Medulla oblongata (tissue), 1 donor: ENCODE measurements around the gene HKDC1.
A peak's percentile ranks its signal among the peaks of the same experiment; 100 is the strongest.
"Not testable (repeated sequence)": the region's sequence is repeated elsewhere in the genome, so short reads cannot be mapped to it uniquely, and the experiment has no call there.

Source experiments
- DNase-seq: peaks from one replicate; pipeline ENCODE4 v3.0.0-alpha.2; 2015; ENCODE audit errors: extremely low spot score

Gene HKDC1

DNA sequence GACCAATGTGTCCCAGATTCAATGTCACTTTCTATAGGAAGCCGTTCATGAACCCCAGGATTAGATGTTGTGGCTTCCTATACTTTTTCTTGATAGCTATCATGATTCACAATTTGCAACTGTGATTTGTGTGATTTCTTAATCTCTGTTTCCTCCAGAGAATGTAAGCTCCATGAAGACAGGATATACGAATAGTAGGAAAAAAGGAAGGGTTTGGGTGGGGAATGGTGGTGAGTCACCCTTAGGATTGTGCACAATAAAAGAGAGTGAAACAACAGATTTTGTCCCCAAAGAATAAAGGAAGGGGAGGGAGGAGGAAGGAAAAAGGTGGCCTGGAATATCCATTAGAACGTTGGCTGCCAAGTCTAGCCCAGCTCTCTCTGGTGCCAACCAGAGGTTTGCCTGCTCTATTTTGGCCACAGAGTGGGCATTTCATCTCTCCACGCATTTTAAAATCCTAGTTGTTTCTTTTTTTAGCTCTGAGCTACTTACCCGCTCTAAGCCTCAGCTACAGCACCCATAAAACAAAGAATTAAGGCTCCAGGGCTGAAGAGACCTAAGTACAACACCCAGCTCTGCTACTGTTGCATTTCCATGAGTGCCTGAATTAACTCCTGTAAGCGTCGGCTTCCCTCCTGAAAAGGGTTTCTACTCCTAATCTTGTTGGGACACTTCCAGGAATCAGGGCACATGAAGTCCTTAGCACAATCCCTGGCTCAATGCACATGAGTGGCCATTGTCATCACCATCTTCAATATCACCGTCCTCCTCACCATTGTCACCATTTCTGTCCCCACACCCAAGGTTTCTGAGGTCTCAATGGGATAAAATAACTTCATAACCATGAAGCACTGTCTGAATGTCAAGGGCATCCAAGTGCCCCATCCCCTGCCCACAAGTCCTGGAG lies 61.6 kb downstream of the HKDC1 start:
- DNase-seq = no peak

GRCh38 chr10:69284402-69284801 lies 64.3 kb downstream of the HKDC1 start:
- not testable (repeated sequence) for DNase-seq

- no peak for DNase-seq
Observed at GRCh38 chr10:69285699-69286098, 65.6 kb downstream of the HKDC1 start.

DNA sequence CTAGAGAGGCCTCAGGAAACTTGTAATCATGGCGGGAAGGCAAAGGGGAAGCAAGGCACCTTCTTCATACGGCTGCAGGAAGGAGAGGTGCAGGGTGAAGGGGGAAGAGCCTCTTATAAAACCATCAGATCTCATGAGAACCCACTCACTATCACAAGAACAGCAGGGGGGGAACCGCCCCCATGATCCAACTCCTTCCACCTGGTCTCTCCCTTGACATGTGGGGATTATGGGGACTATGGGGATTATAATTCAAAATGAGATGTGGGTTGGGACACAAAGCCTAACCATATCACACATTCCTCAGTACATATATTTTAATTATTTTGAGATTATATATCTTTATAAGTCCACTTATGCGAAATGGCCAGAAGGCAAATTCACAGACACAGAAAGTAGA lies 67.0 kb downstream of the HKDC1 start:
- no peak for DNase-seq

- DNase-seq = peak; percentile 40
Observed at GRCh38 chr10:69290993-69291392, 70.9 kb downstream of the HKDC1 start.

DNA sequence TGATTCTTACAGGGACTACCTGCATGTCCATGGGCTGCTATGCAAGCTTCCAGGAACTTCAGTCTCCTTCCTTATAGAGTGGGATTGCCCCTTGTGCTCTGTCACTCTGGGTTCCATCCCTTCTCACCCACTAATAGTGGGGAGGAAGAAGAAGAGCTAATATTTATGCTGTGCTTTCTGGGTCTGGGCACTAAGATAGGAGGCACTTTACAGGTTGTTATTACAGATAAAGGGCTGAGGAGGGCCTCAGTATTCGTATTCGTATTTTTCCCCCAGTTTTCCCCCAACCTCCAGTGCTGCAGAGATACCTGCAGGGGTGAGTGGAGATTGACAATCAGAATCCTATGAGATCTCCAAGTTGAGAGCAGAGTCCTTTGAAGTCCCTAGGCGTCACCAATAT lies 72.3 kb downstream of the HKDC1 start:
- no peak for DNase-seq

- no peak for DNase-seq
Observed at GRCh38 chr10:69295027-69295636, 75.0 kb downstream of the HKDC1 start.

DNA sequence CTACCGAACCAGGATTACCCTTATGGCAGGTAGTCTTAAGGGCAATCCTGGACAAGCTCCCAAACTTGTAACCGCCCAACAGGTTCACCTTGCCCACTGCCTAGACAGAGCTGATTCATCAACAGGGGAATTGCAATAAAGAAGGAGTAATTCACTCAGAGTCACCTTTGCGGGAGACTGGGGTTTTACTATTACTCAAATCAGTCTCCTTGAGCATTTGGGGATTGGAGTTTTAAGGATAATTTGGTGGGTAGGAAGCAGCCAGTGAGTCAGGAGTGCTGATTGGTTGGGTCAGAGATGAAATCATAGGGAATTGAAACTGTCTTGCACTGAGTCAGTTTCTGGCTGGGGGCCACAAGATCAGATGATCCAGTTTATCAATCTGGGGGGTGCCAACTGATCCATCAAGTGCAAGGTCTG lies 83.5 kb downstream of the HKDC1 start:
- no peak for DNase-seq

DNA sequence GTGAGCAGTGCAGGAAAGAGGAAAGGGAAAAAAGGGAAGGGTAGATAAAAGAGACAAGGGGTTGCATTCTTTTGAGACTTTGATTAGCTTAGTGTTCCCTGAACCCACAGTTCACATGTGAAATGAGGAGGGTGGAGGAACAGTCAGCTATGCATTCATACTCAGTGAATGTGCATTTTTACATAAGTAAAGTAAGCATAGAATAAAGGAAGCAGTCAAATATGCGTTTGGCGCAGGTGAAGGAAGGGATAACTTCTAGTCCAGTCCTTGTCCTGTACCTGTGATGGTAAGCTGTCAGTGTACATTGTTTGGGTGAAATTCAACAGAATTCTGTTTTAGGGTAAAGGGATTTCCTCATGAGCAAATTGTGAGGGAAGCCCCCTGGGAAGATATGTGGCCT lies 86.3 kb downstream of the HKDC1 start:
- DNase-seq = no peak

DNA sequence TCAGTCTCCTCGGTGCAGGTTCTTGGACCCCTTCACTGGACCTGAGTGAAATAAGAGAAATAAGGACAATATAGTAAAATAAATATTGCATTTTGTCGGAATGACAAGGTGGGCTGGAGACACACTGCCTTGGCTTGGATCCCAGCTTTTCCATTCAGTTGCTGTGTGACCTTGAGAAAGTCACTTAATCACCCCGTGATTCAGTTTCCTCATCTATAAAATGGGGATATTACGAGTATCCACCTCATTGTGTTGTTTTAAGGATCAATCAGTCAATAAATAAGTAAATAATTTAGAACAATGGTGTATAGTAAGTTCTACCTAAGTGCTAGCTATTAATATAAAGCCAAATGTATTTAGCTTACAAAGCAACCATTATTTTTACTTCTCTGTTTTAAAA lies 87.3 kb downstream of the HKDC1 start:
- DNase-seq = no peak

DNA sequence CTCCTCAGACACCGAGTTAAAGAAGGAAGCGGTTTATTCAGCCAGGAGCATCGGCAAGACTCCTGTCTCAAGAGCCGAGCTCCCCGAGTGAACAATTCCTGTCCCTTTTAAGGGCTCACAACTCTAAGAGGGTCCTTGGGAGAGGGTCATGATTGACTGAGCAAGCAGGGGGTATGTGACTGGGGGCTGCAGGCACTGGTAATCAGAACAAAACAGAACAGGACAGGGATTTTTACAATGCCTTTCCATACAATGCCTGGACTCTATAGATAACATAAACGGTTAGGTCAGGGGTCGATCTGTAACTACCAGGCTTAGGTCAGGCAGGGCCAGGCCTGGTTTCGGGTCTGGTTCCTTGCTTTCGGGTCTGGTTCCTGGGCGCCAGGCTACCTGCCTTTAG lies 88.2 kb downstream of the HKDC1 start:
- DNase-seq = not testable (repeated sequence)

DNA sequence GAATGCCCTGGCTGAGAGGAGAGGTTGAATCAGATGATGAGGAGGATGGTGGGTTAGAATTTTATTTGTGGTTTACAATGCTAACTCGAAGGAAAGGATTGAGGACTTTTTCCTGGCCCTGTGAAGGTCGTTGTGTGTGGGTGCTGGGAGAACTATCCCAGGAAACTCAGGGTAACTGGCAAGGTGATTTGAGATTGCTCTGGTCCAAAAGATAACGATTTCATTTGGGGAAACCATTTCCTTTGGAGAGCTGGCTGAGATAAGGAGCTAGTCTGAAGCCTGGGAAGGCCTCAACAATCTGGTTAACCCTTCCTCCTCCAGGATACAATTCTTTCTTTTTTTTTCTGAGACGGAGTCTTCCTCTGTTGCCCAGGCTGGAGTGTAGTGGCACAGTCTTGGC lies 91.2 kb downstream of the HKDC1 start:
- no peak for DNase-seq

GRCh38 chr10:69312528-69312927 lies 92.4 kb downstream of the HKDC1 start:
- DNase-seq = no peak

DNA sequence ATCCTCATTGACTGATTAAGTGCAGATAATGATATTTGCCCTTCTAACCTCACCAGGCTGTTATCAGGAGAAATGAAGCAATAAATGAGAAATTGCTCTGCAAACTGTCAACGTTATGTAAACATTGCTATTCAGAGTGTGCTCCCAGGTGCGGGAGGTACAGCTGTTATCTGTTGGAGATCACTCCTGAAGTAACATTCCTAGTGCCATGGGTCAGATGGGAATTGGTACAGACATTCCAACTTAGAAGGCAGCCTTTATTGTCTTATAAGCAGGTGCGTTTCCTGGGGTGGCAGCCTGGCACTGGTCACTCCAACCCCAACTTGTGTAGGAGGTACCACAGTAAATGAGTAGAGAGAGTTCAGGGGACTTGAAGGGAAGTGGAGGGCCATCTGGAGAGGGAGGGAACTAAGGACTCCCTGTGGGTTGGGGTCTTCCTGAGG lies 95.0 kb downstream of the HKDC1 start:
- no peak for DNase-seq

DNA sequence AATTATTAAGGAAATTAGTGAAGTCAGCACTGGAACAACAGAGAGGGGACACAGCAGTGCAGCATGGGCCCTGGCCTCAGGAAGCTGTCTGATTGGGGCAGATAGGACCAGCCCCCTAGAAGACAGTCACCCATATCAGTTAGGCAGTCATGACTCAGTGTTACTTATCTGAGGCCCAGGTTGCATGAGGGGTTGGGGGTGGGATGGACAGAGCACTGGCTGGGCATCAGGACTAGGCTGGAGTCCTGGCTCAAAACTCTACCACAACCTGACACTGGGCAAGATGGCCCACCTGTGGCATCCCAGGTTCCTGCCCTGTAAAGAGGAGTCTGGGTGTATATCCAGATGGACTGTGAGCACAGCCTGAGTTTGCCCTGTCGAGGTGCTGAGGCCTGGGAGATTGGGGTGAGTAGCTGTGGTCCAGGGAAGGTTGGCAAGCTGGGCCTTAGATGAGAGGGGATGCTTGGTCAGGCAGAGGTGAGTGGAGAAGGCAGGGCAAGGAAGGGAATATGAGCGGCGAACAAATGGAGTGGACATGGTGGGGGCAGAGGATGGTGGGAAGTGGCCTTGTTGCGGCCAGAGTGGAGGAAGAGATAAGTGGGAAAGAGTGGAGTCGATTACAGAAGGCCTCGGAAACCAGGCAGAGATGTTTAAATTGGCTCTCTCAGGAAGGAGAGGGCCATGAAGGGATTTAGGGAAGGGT lies 95.6 kb downstream of the HKDC1 start:
- no peak for DNase-seq

GRCh38 chr10:69316313-69317059 lies 96.4 kb downstream of the HKDC1 start:
- no peak for DNase-seq
